ENCODE measurements around the gene NT5DC4.

GRCh38 chr2:112756207-112756606 is 35.4 kb downstream of the NT5DC4 start:
- TF ChIP-seq CTCF (conservative IDR thresholded peaks at IDR 0.05; ENCODE audit: low read depth, low read length): no peak
- no peak for TF ChIP-seq EZH2 (IDR thresholded peaks at IDR 0.05; ENCODE audit: low read length, unreplicated experiment)

Data from PC-3 (cell line).